H54 (cell line): ENCODE data around the gene RBMS1.
A peak's percentile ranks its signal among the peaks of the same experiment; 100 is the strongest.

Source experiments
- DNase-seq: peaks from one replicate; pipeline ENCODE4 v3.0.0; 2011; ENCODE audit warnings: low spot score, mixed read lengths; ENCODE audit not compliant: insufficient read length
- FAIRE-seq: peaks from 3 replicates; lab custom pipeline; 2011; peaks lifted over from hg19 to GRCh38; lab: Jason Lieb, UNC
- POLR2A ChIP-seq: IDR thresholded peaks from 2 replicates; pipeline ENCODE4 v1.6.1; 2011; ENCODE audit warnings: low read depth, mild to moderate bottlenecking, low read length

Gene RBMS1

GRCh38 chr2:160408959-160409291 lies 84.7 kb downstream of the RBMS1 start:
- FAIRE-seq (no peak), DNase-seq (no peak)
- TF ChIP-seq POLR2A = no peak

- DNase-seq (no peak), FAIRE-seq (no peak)
- no peak for TF ChIP-seq POLR2A
These were observed 85.2 kb downstream of the RBMS1 start for GRCh38 chr2:160408173-160408958.

GRCh38 chr2:160407393-160408172 lies 86.0 kb downstream of the RBMS1 start:
- DNase-seq = no peak
- peak; percentile 78 for TF ChIP-seq POLR2A
- FAIRE-seq = no peak

GRCh38 chr2:160406591-160407392 lies 86.8 kb downstream of the RBMS1 start:
- FAIRE-seq = peak; percentile 62
- DNase-seq = no peak
- 0 out of 2 replicates have a peak, but pooled peaks have one; percentile 29 for TF ChIP-seq POLR2A

- FAIRE-seq (no peak), DNase-seq (no peak)
- no peak for TF ChIP-seq POLR2A
These were observed 88.3 kb downstream of the RBMS1 start for GRCh38 chr2:160405077-160405867.

- FAIRE-seq = peak; percentile 41
- no peak for TF ChIP-seq POLR2A
- DNase-seq = no peak
These were observed 90.3 kb downstream of the RBMS1 start for GRCh38 chr2:160402997-160403979.

- no peak for FAIRE-seq
- no peak for DNase-seq
- no peak for TF ChIP-seq POLR2A
These were observed 91.1 kb downstream of the RBMS1 start for GRCh38 chr2:160402501-160402900.

GRCh38 chr2:160401895-160402294 lies 91.7 kb downstream of the RBMS1 start:
- FAIRE-seq = no peak
- DNase-seq = no peak
- TF ChIP-seq POLR2A = no peak

- no peak for DNase-seq
- no peak for FAIRE-seq
- no peak for TF ChIP-seq POLR2A
These were observed 93.7 kb downstream of the RBMS1 start for GRCh38 chr2:160399880-160400279.

GRCh38 chr2:160397530-160397865 lies 96.1 kb downstream of the RBMS1 start:
- FAIRE-seq (peak; percentile 97), DNase-seq (no peak)
- no peak for TF ChIP-seq POLR2A

- peak; percentile 41 for FAIRE-seq
- no peak for DNase-seq
- TF ChIP-seq POLR2A = no peak
These were observed 99.5 kb downstream of the RBMS1 start for GRCh38 chr2:160394153-160394552.

GRCh38 chr2:160392201-160392600 lies 101.4 kb downstream of the RBMS1 start:
- TF ChIP-seq POLR2A = no peak
- FAIRE-seq (no peak), DNase-seq (no peak)
